HL-60 (cell line): ENCODE data around the gene KLF2.

Source experiments
- POLR2AphosphoS5 ChIP-seq: IDR thresholded peaks from 2 replicates; pipeline ENCODE4 v1.6.1; 2012; ENCODE audit warnings: low read depth
- TF ChIP-seq, protein P1 (sequence below): IDR thresholded peaks from one replicate; pipeline ENCODE4 v1.5.1; 2011; ENCODE audit warnings: low read length, control low read depth, inconsistent platforms; ENCODE audit not compliant: insufficient read depth
- TF ChIP-seq, protein P2 (sequence below): IDR thresholded peaks from 2 replicates; pipeline ENCODE4 v1.6.1; 2012; ENCODE audit warnings: low read depth; ENCODE audit not compliant: insufficient replicate concordance

DNA sequence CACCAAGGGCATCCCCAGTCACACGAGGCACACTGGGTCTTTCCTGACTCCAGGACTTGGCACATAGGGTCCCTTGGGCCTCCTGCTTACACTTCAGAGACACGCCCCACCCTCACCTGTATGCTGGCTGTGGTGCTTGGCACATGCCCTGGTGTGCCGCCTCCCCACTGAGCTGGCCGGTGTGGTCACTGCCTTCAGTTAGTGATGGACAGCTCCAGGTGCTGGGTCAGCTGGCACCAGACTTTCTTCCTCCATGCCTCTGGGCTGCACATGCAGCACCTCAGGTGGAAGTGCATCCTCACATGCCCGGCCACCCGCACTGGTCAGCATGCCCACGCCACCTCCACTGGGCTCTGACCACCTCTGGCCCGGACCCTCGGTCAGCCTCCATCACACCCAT is 52.9 kb downstream of the KLF2 start:
- TF ChIP-seq, protein P1, sequence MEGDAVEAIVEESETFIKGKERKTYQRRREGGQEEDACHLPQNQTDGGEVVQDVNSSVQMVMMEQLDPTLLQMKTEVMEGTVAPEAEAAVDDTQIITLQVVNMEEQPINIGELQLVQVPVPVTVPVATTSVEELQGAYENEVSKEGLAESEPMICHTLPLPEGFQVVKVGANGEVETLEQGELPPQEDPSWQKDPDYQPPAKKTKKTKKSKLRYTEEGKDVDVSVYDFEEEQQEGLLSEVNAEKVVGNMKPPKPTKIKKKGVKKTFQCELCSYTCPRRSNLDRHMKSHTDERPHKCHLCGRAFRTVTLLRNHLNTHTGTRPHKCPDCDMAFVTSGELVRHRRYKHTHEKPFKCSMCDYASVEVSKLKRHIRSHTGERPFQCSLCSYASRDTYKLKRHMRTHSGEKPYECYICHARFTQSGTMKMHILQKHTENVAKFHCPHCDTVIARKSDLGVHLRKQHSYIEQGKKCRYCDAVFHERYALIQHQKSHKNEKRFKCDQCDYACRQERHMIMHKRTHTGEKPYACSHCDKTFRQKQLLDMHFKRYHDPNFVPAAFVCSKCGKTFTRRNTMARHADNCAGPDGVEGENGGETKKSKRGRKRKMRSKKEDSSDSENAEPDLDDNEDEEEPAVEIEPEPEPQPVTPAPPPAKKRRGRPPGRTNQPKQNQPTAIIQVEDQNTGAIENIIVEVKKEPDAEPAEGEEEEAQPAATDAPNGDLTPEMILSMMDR, result no peak
- no peak for TF ChIP-seq POLR2AphosphoS5
- TF ChIP-seq, protein P2, sequence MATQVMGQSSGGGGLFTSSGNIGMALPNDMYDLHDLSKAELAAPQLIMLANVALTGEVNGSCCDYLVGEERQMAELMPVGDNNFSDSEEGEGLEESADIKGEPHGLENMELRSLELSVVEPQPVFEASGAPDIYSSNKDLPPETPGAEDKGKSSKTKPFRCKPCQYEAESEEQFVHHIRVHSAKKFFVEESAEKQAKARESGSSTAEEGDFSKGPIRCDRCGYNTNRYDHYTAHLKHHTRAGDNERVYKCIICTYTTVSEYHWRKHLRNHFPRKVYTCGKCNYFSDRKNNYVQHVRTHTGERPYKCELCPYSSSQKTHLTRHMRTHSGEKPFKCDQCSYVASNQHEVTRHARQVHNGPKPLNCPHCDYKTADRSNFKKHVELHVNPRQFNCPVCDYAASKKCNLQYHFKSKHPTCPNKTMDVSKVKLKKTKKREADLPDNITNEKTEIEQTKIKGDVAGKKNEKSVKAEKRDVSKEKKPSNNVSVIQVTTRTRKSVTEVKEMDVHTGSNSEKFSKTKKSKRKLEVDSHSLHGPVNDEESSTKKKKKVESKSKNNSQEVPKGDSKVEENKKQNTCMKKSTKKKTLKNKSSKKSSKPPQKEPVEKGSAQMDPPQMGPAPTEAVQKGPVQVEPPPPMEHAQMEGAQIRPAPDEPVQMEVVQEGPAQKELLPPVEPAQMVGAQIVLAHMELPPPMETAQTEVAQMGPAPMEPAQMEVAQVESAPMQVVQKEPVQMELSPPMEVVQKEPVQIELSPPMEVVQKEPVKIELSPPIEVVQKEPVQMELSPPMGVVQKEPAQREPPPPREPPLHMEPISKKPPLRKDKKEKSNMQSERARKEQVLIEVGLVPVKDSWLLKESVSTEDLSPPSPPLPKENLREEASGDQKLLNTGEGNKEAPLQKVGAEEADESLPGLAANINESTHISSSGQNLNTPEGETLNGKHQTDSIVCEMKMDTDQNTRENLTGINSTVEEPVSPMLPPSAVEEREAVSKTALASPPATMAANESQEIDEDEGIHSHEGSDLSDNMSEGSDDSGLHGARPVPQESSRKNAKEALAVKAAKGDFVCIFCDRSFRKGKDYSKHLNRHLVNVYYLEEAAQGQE, result no peak
